Stimulated activated CD4-positive, alpha-beta T cell treated with anti-CD3 and anti-CD28 coated beads, TNF-alpha, amount 100 ng/mL, for 48 hours (primary cell): ENCODE measurements around the gene PRKX.
"Not testable (repeated sequence)": the region's sequence is repeated elsewhere in the genome, so short reads cannot be mapped to it uniquely, and the experiment has no call there.

Source experiments
- DNase-seq, 3 donors: peaks; one replicate each; pipeline ENCODE4 v3.0.0-alpha.2; 2020; ENCODE audit warnings: low read depth in 3 of 3

PRKX gene

DNA sequence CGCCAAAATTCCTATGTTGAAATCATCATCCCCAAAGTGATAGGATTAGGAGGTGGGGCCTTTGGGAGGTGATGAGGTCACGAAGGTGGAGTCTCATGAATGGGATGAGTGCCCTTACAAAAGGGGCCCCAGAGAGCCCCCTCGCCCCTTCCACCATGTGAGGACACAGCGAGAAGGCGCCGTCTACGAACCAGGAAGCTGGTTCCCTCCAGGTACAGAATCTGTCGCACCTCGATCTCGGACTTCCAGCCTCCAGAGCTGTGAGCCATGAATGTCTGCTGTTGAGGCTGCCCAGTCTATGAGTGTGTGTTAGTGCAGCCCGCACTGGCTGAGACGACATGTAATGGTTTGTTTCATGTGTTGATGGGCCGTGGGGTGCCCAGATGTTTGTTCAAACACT is 60.3 kb downstream of the PRKX start:
- no peak for DNase-seq

GRCh38 chrX:3651277-3651676 is 62.2 kb downstream of the PRKX start:
- no peak for DNase-seq

- DNase-seq = no peak
Measured at GRCh38 chrX:3648084-3648483, 65.4 kb downstream of the PRKX start.

DNA sequence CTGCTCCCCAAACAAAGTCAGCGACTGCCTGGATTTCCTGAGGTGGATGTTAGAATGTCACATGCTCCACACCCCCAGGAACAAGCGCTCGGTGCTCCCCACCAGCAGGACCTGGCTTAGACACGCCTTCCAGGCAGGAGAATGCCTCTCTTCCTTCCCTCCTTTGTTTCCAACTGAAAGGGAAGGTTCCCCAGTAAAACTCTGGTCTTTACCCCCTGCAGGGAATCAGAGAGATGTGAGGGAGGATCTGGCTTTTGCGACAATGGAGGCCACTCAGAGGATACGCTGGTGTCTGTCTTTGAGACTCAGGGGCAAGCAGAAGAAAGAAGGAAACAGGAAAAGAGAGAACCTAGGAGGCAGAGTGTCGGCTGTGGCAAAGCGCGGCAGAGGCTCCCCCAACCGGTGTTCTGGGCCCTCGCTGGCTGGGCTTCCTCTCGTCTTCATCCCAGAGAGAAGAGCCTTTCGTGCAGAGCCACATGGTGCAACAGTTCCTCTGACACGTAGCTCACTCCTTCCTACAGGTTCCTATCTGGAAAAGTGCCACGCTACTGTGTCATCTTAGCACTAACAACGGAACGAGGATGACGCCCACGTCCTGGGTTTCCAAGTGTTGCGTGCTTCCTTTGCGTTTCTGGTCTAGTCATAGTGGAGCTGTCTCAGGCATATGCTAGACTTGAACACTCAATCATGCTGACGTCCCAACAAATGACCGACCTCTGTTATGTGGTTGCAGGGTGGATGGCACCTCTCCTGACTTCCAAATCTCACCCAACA is 73.4 kb downstream of the PRKX start:
- DNase-seq = not testable (repeated sequence)

DNA sequence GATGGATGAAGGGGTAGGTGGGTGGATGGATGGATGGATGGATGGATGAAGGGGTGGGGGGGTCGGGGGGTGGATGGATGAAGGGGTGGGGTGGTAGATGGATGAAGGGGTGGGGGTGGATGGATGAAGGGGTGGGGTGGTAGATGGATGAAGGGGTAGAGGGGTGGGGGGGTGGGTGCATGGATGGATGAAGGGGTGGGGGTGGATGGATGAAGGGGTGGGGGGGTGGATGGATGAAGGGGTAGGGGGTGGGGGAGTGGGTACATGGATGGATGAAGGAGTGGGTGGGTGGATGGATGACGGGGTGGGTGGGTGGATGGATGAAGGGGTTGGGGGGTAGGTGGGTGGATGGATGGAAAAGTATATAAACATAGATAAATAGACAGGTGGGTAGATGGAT is 74.2 kb downstream of the PRKX start:
- no peak for DNase-seq

- DNase-seq = peak in 1 of 3 donors; percentile 42
Measured at GRCh38 chrX:3638280-3638873, 75.1 kb downstream of the PRKX start.

DNA sequence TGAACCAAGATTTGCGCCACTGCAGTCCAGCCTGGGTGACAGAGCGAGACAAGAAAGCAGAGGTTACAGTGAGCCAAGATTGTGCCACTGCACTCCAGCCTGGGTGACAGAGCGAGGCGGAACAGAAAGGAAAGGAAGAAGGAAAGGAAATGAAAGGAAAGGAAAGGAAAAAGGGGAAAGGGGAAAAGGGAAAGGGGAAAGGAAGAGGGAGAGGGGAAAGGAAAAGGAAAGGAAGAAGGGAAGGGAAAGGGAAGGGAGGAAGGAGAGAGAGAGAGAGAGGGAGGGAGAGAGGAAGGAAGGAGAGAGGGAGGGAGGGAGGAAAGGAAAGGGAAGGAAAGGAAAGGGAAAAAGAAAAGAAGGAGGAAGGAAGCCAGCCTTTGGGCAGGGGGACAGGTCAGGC is 76.6 kb downstream of the PRKX start:
- DNase-seq = no peak

DNA sequence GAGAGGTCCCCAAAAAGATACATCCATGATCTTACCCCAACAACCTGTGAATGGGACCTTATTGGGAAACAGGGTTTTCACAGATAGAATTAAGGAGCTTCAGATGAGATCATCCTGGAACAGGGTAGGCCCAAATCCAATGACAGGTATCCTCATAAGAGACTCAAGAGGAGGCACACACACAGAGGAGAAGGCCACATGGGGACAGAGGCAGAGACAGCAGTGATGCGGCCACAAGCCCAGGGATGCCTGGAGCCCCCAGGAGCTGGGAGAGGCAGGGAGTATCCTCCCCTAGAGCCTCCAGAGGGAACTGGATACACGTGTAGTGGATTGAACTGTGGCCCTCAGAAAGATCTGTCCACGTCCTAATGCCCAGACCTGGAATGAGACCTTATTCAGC is 82.3 kb downstream of the PRKX start:
- no peak for DNase-seq

DNA sequence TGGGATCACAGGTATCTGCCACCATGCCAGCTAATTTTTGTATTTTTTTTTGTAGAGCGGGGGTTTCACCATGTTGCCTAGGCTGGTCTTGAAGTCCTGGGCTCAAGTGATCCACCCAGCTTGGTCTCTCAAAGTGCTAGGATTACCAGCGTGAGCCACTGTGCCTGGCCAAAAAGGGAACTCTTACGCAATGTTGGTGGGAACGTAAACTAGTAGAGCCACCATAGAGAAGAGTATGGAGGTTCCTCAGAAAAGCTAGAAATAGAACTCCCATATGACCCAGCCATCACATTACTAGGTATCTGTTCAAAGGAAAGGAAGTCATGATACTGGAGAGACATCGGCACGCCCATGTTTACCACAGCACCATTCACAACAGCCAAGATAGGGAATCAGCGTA is 85.9 kb downstream of the PRKX start:
- no peak for DNase-seq

DNA sequence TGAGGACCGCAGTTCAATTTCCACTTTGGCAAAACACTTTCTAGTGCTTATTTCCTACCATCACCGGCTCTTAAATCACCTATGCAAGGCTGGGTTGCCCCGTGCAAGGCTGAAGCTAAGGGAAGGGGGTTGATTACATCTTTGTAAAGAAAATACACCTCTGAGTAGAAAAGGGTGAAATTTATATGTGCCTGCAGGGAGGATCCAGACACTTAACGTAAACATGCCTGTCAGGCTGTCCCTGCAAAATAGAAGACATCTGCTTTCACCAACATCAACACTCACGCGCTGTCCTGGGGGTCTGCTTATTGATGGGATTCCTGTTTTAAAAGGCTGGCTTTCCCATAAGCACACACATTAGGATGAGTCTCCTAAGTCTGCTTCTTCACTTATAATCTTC is 92.0 kb downstream of the PRKX start:
- no peak for DNase-seq

GRCh38 chrX:3611744-3612143 is 101.7 kb downstream of the PRKX start:
- DNase-seq = not testable (repeated sequence)

DNA sequence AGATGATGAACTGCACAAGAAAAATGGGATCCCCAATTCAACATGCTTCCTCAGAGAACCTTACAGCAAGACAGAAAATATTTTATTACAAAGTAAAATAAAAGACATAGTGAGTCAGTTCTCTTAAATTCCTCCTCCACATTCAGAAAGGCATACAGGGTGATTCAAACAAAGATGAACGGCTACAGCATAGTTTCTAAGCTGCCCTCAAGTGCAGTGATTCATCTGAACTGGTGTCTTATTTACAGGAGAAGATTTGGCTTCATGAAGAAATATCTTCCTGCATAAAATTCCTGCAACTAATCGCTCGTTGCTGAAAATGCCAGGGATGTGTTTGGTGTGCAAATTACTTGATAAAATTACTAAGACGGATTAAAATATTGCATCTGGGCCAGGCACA is 103.6 kb downstream of the PRKX start:
- no peak for DNase-seq

GRCh38 chrX:3603026-3603661 is 110.3 kb downstream of the PRKX start:
- DNase-seq = no peak

- DNase-seq = no peak
Measured at GRCh38 chrX:3599802-3600430, 113.5 kb downstream of the PRKX start.

DNA sequence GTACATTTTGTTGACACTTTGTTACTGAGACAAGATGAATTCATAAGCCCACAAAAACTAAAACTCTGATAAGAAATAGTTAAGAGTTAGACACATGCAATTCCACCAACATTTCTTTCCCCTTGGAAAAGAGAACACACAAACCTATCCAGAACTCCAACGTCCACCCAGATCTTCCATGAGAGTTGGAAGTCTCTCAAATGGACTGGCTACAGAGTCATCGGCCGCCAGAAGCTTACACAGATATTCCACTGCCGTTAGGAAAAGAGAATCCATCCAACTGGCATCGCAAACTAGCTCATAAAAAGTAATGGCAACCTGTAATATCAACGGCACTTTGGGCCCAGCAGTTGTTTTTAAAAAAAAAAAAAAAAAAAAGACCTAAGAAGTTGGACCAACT is 114.7 kb downstream of the PRKX start:
- DNase-seq = no peak

DNA sequence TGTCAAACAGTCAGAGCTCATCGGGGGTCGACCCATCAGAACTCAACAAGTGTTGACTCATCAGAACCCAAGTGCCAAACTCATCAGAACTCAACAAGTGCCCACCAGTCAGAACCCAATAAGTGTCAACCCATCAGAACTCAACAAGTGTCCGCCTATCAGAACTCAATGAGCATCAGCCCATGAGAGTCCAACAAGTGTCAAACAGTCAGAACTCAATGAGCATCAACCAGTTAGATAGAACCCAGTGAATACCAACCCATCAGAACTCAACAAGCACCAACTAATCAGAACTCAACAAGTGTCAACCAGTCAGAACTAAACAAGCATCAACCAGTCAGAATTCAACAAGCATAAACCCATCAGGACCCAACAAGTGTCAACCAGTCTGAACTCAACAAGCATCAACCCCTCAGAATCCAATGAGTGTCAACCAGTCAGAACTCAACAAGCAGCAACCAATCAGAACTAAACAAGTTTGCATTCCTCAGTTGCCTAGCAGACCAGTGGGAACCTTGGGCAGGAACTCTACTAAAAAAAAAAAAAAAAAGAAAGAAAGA is 115.3 kb downstream of the PRKX start:
- no peak for DNase-seq

DNA sequence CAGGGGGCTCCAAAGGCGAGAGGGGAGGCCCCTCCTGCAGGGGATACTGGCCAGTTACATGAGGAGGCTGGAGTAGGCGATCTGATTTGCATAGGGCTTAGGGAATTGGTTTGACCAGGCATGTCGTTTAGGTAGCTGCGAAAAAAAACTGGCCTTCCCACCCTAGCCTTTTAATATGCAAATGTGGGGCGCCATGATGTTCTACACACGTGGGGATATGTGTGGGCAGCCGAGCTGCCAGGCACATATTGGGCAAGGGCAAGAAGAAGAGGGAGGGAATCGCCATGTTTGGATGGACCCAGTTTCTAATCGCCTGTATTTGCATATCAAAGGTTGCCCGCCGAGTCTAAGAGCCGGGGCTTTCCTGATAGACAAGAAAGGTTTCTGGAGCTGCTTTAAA is 121.3 kb downstream of the PRKX start:
- no peak for DNase-seq

- DNase-seq = no peak
Measured at GRCh38 chrX:3589474-3589873, 124.0 kb downstream of the PRKX start.

DNA sequence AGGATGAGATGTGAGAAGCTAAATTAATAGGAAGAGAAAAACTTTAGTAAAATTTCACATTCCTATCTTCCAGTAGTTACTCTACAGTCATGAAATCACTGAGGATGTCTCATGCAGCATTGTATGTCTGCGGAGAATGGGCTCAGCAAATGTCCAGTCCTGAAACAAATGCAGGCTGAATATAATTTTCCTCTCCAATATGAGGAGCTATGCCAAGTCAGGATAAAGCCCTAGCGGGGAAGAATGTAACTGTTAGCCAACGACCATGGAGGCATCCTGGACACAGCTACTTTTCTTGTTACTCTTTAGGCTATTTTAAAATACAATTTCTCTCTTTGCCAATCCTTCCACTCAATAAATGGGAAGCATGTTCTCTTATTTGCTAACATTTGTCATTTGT is 127.7 kb downstream of the PRKX start:
- DNase-seq = no peak

DNA sequence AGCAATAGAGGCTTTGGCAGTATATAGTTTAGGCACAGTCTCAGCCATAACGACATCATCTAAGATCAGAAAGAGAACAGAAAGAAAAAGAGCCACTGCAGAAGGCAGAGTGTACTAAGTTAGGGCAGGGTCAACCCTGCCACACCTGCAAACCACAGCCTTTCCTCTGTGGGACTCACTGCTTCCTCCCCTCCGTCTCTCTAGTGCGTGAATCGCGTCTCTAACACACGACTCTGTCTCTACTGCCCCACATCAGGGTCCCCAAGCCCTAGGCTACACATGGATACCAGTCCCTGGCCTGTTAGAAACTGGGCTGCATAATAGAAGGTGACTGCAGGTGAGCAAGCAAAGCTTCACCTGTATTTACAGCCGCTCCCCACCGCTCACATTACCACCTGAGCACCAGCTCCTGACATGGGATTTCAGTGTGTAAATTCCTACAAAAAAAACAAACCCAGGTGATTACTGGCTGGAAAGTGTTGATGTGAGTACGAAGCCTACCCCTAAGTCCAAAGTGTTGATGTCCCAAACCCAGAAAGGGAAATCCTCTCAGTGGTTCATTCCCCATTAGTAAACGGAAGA is 128.9 kb downstream of the PRKX start:
- DNase-seq = no peak

DNA sequence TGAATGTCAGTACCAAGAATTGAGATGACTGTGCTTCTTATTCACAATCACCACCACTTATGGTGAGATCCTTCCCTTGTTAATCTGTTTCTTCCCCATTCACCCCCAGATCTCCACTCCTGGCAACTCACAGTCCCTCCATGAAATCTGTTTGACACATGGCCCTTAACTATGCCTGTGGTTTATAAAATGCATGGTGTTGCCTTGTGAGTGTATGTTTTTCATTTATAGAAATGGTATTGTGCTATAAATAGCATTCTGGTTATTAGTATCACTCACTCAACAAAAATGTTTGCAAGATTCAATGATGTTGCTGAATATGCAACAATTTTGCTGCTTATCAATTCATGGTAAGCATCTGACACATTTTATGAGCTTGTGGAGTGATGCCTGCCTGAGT is 131.0 kb downstream of the PRKX start:
- no peak for DNase-seq

GRCh38 chrX:3581609-3582108 is 131.8 kb downstream of the PRKX start:
- no peak for DNase-seq
